GM12874 (cell line): ENCODE data around the gene KSR2.

Experiments
- CTCF ChIP-seq: IDR thresholded peaks from 2 replicates; pipeline ENCODE4 v1.5.1; 2011; ENCODE audit warnings: low read depth, mild to moderate bottlenecking, control low read depth, low read length, moderate library complexity; ENCODE audit not compliant: insufficient read depth

The KSR2 gene

GRCh38 chr12:117919479-117919878 is 49.3 kb downstream of the KSR2 start:
- TF ChIP-seq CTCF: no peak

- no peak for TF ChIP-seq CTCF
Observed at GRCh38 chr12:117914686-117915085, 54.1 kb downstream of the KSR2 start.

- no peak for TF ChIP-seq CTCF
Observed at GRCh38 chr12:117912756-117913155, 56.0 kb downstream of the KSR2 start.

- TF ChIP-seq CTCF: no peak
Observed at GRCh38 chr12:117908411-117908810, 60.4 kb downstream of the KSR2 start.

- no peak for TF ChIP-seq CTCF
Observed at GRCh38 chr12:117907108-117907689, 61.6 kb downstream of the KSR2 start.

GRCh38 chr12:117904051-117904450 is 64.7 kb downstream of the KSR2 start:
- no peak for TF ChIP-seq CTCF

- TF ChIP-seq CTCF: no peak
Observed at GRCh38 chr12:117903110-117903840, 65.5 kb downstream of the KSR2 start.
